Activated CD4-positive, alpha-beta T cell treated with anti-CD3 and anti-CD28 coated beads, Interleukin-2, amount 10 ng/mL, durations not matched to agents 7 days and 5 days (primary cell): Measurements from ENCODE around the gene EBF3. TPM values are rescaled to one million over a fixed set of nuclear protein-coding genes. Genes with fewer than 3 reads are reported as not detected.

Source experiments
- CTCF ChIA-PET: fragments of 350-600 bp; sonication (Branson Sonifier 250); formaldehyde crosslinking; loops from one replicate; lab custom pipeline; 2021; ENCODE audit warnings: antibody characterized with exemption; lab: Charles Lee
- POLR2A ChIA-PET: fragments of 350-600 bp; sonication (Branson Sonifier 250); formaldehyde crosslinking; loops from one replicate; lab custom pipeline; 2021; ENCODE audit warnings: antibody characterized with exemption; lab: Charles Lee
- DNase-seq: peaks from one replicate; pipeline ENCODE4 v3.0.0-alpha.2; 2020
- H3K27ac Mint-ChIP-seq: one replicate; pipeline ENCODE4 v1.8.0; 2021; ENCODE audit warnings: mild to moderate bottlenecking, moderate library complexity, mixed read lengths
- H3K27me3 Mint-ChIP-seq: one replicate; pipeline ENCODE4 v1.8.0; 2021; ENCODE audit warnings: mixed read lengths
- H3K36me3 Mint-ChIP-seq: one replicate; pipeline ENCODE4 v1.8.0; 2021; ENCODE audit warnings: low read depth, mixed read lengths
- H3K4me1 Mint-ChIP-seq: one replicate; pipeline ENCODE4 v1.8.0; 2021; ENCODE audit warnings: mixed read lengths
- H3K4me3 Mint-ChIP-seq: one replicate; pipeline ENCODE4 v1.8.0; 2021; ENCODE audit warnings: mild to moderate bottlenecking, moderate library complexity, mixed read lengths
- H3K9me3 Mint-ChIP-seq: one replicate; pipeline ENCODE4 v1.8.0; 2021; ENCODE audit warnings: mixed read lengths
- total RNA-seq, 2 experiments: library from RNA; stranded (reverse); gene quantifications; one replicate each; pipeline ENCODE4 v1.2.3, GENCODE V29; 2021

The EBF3 gene
- total RNA-seq, 2 experiments from 2014 or later: not detected

- CTCF ChIA-PET: no interaction called here
- Mint-ChIP-seq H3K27me3 (no peaks in the 10 kb centered on the region), H3K9me3 (no peaks in the 10 kb centered on the region), H3K4me3 (no peak overlapping the region), H3K36me3 (no peaks in the 10 kb centered on the region), H3K4me1 (no peaks in the 10 kb centered on the region), H3K27ac (no peak overlapping the region)
- POLR2A ChIA-PET: no interaction called here
- no peak for DNase-seq
Observed at GRCh38 chr10:129911451-129912165, 52.5 kb downstream of the EBF3 start.

DNA sequence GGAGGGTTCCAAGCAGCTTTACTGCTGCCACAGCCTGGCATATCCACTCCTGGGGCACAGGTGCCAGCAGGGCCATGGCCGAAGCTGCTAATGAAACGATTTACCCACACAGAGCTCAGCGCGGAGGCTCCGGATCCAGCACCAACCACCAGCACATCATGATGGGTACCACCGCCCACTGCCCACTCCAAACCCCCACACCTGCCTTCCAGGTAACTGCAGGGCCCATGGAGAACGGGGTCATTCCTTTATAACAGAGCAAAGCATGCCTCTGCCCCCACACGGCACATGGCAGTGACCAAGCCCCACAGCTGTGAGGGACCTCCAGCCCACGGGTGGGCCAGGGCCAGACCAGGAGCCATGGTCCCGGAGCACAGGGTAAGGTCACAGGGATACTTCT lies 53.2 kb downstream of the EBF3 start:
- DNase-seq: no peak
- Mint-ChIP-seq H3K36me3 (no peaks in the 10 kb centered on the region), H3K27ac (no peak overlapping the region), H3K4me1 (no peaks in the 10 kb centered on the region), H3K9me3 (no peaks in the 10 kb centered on the region), H3K4me3 (no peak overlapping the region), H3K27me3 (no peaks in the 10 kb centered on the region)
- ChIA-PET CTCF (no interaction called here), POLR2A (no interaction called here)

- Mint-ChIP-seq H3K9me3 (no peaks in the 10 kb centered on the region), H3K4me1 (no peaks in the 10 kb centered on the region), H3K27me3 (no peaks in the 10 kb centered on the region), H3K27ac (no peak overlapping the region), H3K36me3 (no peaks in the 10 kb centered on the region), H3K4me3 (no peak overlapping the region)
- CTCF ChIA-PET: no interaction called here
- DNase-seq: no peak
- POLR2A ChIA-PET: no interaction called here
Observed at GRCh38 chr10:129909531-129910256, 54.4 kb downstream of the EBF3 start.

GRCh38 chr10:129909080-129909479 lies 55.0 kb downstream of the EBF3 start:
- no peaks in the 10 kb centered on the region for H3K9me3 Mint-ChIP-seq
- H3K4me1 Mint-ChIP-seq: no peaks in the 10 kb centered on the region
- CTCF ChIA-PET: no interaction called here
- no peak for DNase-seq
- H3K36me3 Mint-ChIP-seq: no peaks in the 10 kb centered on the region
- H3K27ac Mint-ChIP-seq: no peak overlapping the region
- no peak overlapping the region for H3K4me3 Mint-ChIP-seq
- POLR2A ChIA-PET: no interaction called here
- peaks cover 3% of the 10 kb centered on the region for H3K27me3 Mint-ChIP-seq

GRCh38 chr10:129908406-129908805 lies 55.7 kb downstream of the EBF3 start:
- Mint-ChIP-seq H3K9me3 (no peaks in the 10 kb centered on the region), H3K36me3 (no peaks in the 10 kb centered on the region), H3K27ac (no peak overlapping the region), H3K4me3 (no peak overlapping the region), H3K27me3 (peaks cover 3% of the 10 kb centered on the region), H3K4me1 (no peaks in the 10 kb centered on the region)
- ChIA-PET POLR2A (no interaction called here), CTCF (no interaction called here)
- no peak for DNase-seq

- no peaks in the 10 kb centered on the region for H3K4me1 Mint-ChIP-seq
- no peak overlapping the region for H3K27ac Mint-ChIP-seq
- CTCF ChIA-PET: no interaction called here
- POLR2A ChIA-PET: no interaction called here
- H3K9me3 Mint-ChIP-seq: no peaks in the 10 kb centered on the region
- H3K27me3 Mint-ChIP-seq: peaks cover 5% of the 10 kb centered on the region
- no peak overlapping the region for H3K4me3 Mint-ChIP-seq
- no peak for DNase-seq
- H3K36me3 Mint-ChIP-seq: no peaks in the 10 kb centered on the region
Observed at GRCh38 chr10:129905553-129905952, 58.5 kb downstream of the EBF3 start.

DNA sequence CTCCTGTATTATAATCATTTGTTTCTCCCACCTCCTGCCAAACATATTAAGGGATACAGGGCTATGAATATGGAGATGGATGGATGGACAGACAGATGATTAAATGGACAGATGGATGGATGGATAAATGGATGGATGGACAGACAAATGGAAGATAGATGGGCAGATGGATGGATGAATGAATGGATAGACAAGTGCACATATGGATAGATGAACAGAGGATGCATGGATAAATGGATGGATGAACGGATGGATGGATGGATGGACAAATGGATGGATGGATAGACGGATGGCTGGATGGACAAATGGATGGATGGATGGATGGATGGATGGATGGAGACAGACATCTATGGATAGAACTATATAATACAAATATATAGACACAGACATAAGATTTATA lies 59.8 kb downstream of the EBF3 start:
- ChIA-PET POLR2A (no interaction called here), CTCF (no interaction called here)
- peaks cover 9% of the 10 kb centered on the region for H3K27me3 Mint-ChIP-seq
- H3K9me3 Mint-ChIP-seq: no peaks in the 10 kb centered on the region
- H3K4me3 Mint-ChIP-seq: no peak overlapping the region
- H3K27ac Mint-ChIP-seq: no peak overlapping the region
- DNase-seq: no peak
- no peaks in the 10 kb centered on the region for H3K4me1 Mint-ChIP-seq
- no peaks in the 10 kb centered on the region for H3K36me3 Mint-ChIP-seq

- ChIA-PET CTCF (interaction anchor here (0.6 kb wide), 1 partner anchor 202 kb away, joined by 3 read pairs; no protein-coding TSS in a partner anchor), POLR2A (no interaction called here)
- no peak overlapping the region for H3K4me3 Mint-ChIP-seq
- no peaks in the 10 kb centered on the region for H3K4me1 Mint-ChIP-seq
- H3K27ac Mint-ChIP-seq: no peak overlapping the region
- peaks cover 22% of the 10 kb centered on the region for H3K27me3 Mint-ChIP-seq
- H3K36me3 Mint-ChIP-seq: no peaks in the 10 kb centered on the region
- DNase-seq: no peak
- H3K9me3 Mint-ChIP-seq: no peaks in the 10 kb centered on the region
Observed at GRCh38 chr10:129901389-129902006, 62.6 kb downstream of the EBF3 start.

DNA sequence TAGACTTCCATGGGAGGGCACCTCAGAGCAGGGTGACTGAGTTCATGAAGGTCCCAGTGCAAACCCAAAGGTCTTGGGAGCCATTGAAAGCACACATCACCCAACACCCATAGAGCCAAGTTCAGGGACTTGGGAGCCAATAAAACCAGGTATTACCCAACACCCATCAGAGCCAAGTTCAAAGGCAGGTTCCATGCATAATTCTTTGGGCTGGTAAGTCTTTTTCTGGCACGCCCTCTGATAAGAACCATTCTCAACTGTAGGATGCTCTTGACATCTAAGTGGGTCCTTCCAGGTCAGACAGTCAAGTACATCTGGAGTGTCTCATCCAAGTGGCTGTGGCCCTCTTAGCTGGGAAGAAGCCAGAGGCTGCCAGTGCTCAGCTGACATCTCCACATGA lies 63.2 kb downstream of the EBF3 start:
- no peaks in the 10 kb centered on the region for H3K4me1 Mint-ChIP-seq
- ChIA-PET POLR2A (no interaction called here), CTCF (no interaction called here)
- DNase-seq: no peak
- no peaks in the 10 kb centered on the region for H3K9me3 Mint-ChIP-seq
- H3K27me3 Mint-ChIP-seq: peaks cover 22% of the 10 kb centered on the region
- H3K36me3 Mint-ChIP-seq: no peaks in the 10 kb centered on the region
- no peak overlapping the region for H3K27ac Mint-ChIP-seq
- H3K4me3 Mint-ChIP-seq: no peak overlapping the region

DNA sequence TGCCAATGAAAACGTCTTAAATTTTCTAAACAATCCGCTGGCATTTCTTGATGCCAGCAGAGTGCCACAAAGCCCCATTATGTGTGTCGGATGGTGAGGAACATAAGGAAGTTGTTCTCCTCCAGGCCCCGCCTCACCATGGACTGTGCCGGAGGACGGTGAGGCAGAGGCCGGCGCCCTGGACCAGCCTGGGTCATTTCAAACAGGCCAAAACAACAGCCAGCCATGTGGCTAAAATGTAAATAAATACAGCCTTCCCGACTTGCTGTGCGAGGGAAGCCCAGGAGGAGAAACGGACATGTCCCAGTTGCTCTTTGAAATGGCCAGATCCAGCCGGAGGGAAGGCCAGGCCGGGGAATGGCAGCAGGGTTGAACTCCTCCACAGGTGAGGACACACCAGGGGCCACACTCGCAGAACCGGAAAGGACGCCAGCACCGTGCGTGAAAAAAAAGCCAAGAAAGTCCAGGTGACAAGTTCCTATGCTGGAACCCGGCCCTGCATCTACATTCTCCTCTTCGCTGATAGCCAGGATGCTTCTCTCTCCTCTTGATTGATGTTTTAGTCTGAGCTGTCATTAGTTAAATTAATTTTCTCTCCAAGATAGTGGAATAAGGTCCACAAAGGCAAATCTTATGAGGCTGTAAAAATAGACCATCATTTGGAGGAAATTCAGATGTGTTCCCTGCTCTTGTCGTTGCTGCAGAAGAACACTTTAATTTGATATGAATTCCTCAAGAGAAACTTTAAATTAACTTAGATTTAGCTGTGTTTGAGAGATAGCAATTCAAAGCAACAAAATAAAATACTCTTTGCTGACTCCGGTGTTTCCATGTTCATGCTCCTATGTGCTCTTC lies 64.6 kb downstream of the EBF3 start:
- H3K4me1 Mint-ChIP-seq: no peaks in the 10 kb centered on the region
- ChIA-PET POLR2A (no interaction called here), CTCF (no interaction called here)
- no peak for DNase-seq
- no peaks in the 10 kb centered on the region for H3K36me3 Mint-ChIP-seq
- no peaks in the 10 kb centered on the region for H3K9me3 Mint-ChIP-seq
- H3K27me3 Mint-ChIP-seq: peaks cover 22% of the 10 kb centered on the region
- H3K27ac Mint-ChIP-seq: no peak overlapping the region
- no peak overlapping the region for H3K4me3 Mint-ChIP-seq

DNA sequence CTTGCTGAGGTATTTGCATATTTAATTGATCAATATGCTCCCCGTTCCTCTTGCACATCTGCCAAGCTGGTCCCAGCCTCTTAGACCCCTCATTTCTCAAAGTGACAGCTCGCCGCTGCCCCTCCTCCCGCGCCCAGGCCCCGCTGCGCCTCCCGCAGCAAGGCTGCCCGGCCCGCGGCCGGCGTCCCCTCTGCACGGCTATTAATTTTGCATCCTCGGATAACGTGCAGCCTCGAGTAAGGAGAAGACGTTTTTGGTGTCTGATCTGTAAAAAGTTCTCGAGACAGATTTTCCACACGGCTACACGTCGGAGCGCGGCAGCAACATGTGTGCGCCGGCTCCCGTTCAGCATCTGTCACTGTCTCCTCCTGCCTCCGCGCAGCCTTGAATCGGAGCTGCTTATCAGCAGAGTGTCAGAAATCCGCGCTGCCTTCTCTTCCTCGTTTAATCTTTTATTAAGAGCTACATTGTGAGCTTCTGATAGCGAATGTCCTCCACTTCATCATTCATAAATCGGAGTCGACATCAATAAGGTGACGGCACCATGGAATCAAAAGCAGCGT lies 65.3 kb downstream of the EBF3 start:
- ChIA-PET CTCF (no interaction called here), POLR2A (no interaction called here)
- Mint-ChIP-seq H3K27ac (no peak overlapping the region), H3K36me3 (no peaks in the 10 kb centered on the region), H3K4me3 (no peak overlapping the region), H3K27me3 (peaks cover 19% of the 10 kb centered on the region), H3K9me3 (no peaks in the 10 kb centered on the region), H3K4me1 (no peaks in the 10 kb centered on the region)
- no peak for DNase-seq

- Mint-ChIP-seq H3K27ac (no peak overlapping the region), H3K4me1 (no peaks in the 10 kb centered on the region), H3K9me3 (no peaks in the 10 kb centered on the region), H3K4me3 (no peak overlapping the region), H3K27me3 (peaks cover 19% of the 10 kb centered on the region), H3K36me3 (no peaks in the 10 kb centered on the region)
- CTCF ChIA-PET: no interaction called here
- DNase-seq: no peak
- POLR2A ChIA-PET: no interaction called here
Observed at GRCh38 chr10:129897871-129898626, 66.0 kb downstream of the EBF3 start.
